ENCODE results near the gene ZNF416.
A peak's percentile ranks its signal among the peaks of the same experiment; 100 is the strongest.

Gene ZNF416

GRCh38 chr19:57558525-57558924 lies 20.2 kb downstream of the ZNF416 start:
- no peak for DNase-seq

GRCh38 chr19:57557659-57558058 lies 21.1 kb downstream of the ZNF416 start:
- no peak for DNase-seq

GRCh38 chr19:57552432-57552831 lies 26.3 kb downstream of the ZNF416 start:
- DNase-seq = no peak

DNA sequence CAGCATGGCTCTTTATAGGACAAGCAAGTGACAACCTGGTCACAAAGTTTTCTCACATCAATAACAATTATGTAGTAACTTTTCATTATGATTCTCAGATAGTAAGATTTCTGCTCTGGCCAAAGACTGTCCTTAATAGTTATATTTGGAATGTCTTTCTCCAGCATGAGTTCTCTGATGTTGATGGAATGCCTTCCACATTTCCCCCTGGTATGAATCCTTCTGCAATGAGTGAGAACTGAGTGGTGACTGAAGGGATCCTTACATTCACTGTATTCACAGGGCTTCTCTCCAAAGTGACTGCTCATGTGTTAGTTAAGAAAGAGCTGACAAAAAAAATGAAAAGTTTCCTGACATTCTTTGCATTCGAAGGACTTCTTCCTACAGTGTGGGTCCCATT lies 32.2 kb downstream of the ZNF416 start:
- DNase-seq = no peak

GRCh38 chr19:57537953-57538547 lies 40.7 kb downstream of the ZNF416 start:
- DNase-seq = no peak

GRCh38 chr19:57527136-57527881 lies 51.4 kb downstream of the ZNF416 start, which contains the start of gene ZNF549:
Gene ZNF549 (plus strand): TSS chr19:57527356. CDS start chr19:57527574, 218 bp downstream.
- DNase-seq = peak; percentile 95
